Uterus (tissue), 2 donors: ENCODE data around the gene MXD4.

Source experiments
- POLR2A ChIP-seq, 2 donors: fragments of 450-650 bp; IDR thresholded peaks; one replicate each; pipeline ENCODE4 v1.6.1; 2016; ENCODE audit warnings: antibody characterized with exemption in 2 of 2, mild to moderate bottlenecking in 1 of 2, moderate library complexity in 1 of 2
- TF ChIP-seq, protein P1 (sequence below), 4 experiments: fragments of 200-600 bp in 2 of 4; fragments of 450-650 bp in 2 of 4; sonication (generic) in 2 of 4; IDR thresholded peaks; one replicate each; pipeline ENCODE4 v1.5.1; 2016 to 2019; ENCODE audit warnings: antibody characterized with exemption in 4 of 4, mild to moderate bottlenecking in 2 of 4, moderate library complexity in 1 of 4

DNA sequence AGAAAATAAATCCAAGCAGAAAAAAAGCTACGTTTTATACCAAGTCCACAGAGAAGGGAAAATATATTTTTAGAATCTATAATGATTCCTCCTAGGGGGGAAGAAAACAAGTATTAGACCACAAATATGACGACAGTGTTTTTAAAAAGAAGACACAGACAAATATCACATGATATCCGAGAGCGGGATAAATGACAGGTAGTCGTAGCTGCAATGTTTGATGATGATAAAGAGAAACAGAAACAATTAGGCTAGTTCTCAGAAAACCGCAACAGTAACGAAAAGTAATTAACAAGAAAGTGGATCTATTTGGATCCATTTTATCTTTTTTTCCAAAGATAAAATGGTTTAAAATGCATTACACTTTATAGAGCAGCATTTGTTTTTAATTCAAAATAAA is 20.9 kb downstream of the MXD4 start:
- TF ChIP-seq POLR2A (IDR thresholded peaks at IDR 0.05) = no peak
- TF ChIP-seq, protein P1, sequence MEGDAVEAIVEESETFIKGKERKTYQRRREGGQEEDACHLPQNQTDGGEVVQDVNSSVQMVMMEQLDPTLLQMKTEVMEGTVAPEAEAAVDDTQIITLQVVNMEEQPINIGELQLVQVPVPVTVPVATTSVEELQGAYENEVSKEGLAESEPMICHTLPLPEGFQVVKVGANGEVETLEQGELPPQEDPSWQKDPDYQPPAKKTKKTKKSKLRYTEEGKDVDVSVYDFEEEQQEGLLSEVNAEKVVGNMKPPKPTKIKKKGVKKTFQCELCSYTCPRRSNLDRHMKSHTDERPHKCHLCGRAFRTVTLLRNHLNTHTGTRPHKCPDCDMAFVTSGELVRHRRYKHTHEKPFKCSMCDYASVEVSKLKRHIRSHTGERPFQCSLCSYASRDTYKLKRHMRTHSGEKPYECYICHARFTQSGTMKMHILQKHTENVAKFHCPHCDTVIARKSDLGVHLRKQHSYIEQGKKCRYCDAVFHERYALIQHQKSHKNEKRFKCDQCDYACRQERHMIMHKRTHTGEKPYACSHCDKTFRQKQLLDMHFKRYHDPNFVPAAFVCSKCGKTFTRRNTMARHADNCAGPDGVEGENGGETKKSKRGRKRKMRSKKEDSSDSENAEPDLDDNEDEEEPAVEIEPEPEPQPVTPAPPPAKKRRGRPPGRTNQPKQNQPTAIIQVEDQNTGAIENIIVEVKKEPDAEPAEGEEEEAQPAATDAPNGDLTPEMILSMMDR (IDR thresholded peaks at IDR 0.05) = no peak
